ENCODE data around the gene ZFP36L2.

ZFP36L2 gene

DNA sequence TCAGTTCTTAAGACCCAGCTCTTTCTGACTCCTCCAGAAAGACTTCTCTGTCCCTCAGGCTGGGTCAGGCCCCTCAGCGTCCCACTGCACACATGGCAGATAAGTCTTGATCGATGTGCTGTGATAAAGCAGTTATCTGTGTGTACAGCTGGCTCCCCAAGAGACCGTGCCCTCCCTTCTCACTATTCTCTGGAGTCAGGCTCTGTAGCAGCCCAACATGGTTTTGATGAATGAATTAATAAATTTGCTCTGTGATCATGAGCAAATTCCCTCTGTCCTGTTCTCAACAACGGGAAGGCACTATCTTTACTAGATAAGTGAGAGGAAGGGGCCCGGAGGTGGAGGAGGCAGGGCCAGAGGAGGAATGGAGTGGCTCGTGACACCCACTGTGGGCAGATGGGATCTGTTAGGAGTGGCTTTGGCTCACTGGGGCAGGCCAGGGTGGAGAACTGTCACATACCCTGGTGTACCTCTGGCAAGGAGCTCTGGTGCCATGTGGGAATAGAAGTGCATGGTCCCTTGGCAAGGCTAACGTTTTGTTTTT, 48.3 kb downstream of the ZFP36L2 start:
- DNase-seq (ENCODE audit: extremely low read depth, insufficient read length): no peak
- Histone ChIP-seq H3K4me3 (replicated peaks; ENCODE audit: low read depth, low read length) (no peak overlapping the region), H3K36me3 (ENCODE audit: control insufficient read depth, insufficient read depth, low read length) (no peaks in the 10 kb centered on the region)

GRCh38 chr2:43176449-43176848, 50.0 kb downstream of the ZFP36L2 start:
- TF ChIP-seq, protein P1, sequence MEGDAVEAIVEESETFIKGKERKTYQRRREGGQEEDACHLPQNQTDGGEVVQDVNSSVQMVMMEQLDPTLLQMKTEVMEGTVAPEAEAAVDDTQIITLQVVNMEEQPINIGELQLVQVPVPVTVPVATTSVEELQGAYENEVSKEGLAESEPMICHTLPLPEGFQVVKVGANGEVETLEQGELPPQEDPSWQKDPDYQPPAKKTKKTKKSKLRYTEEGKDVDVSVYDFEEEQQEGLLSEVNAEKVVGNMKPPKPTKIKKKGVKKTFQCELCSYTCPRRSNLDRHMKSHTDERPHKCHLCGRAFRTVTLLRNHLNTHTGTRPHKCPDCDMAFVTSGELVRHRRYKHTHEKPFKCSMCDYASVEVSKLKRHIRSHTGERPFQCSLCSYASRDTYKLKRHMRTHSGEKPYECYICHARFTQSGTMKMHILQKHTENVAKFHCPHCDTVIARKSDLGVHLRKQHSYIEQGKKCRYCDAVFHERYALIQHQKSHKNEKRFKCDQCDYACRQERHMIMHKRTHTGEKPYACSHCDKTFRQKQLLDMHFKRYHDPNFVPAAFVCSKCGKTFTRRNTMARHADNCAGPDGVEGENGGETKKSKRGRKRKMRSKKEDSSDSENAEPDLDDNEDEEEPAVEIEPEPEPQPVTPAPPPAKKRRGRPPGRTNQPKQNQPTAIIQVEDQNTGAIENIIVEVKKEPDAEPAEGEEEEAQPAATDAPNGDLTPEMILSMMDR (IDR thresholded peaks at IDR 0.05; ENCODE audit: insufficient read depth, low read length, poor library complexity, severe bottlenecking): no peak
- Histone ChIP-seq H3K27me3 (replicated peaks; ENCODE audit: control insufficient read depth, insufficient read depth, low read length) (no peaks in the 10 kb centered on the region), H3K36me3 (ENCODE audit: control insufficient read depth, insufficient read depth, low read length) (no peaks in the 10 kb centered on the region), H3K4me3 (replicated peaks; ENCODE audit: low read depth, low read length) (no peak overlapping the region)
- no peak for DNase-seq (ENCODE audit: extremely low read depth, insufficient read length)

More for the DNA sequence above, 48.3 kb downstream of the ZFP36L2 start:
- TF ChIP-seq, protein P1 (IDR thresholded peaks at IDR 0.05; ENCODE audit: insufficient read depth, low read length, poor library complexity, severe bottlenecking): no peak
- no peaks in the 10 kb centered on the region for H3K27me3 ChIP-seq (replicated peaks; ENCODE audit: control insufficient read depth, insufficient read depth, low read length)

DNA sequence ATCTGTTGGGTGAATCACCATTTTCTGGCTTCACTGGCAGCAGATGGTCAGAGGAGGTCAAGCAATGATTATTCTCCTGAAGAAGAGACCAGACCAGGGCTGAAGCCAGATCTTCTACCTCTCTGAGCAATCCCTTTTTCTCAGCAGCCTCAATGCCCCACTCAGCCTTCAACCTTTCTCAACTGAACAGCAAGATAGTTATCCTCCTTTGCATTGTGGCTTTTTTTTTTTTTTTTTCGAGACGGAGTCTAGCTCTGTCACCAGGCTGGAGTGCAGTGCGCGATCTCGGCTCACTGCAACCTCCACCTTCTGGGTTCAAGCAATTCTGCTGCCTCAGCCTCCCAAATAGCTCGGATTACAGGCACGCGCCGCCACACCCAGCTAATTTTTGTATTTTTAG, 50.5 kb downstream of the ZFP36L2 start:
- TF ChIP-seq, protein P1 (IDR thresholded peaks at IDR 0.05; ENCODE audit: insufficient read depth, low read length, poor library complexity, severe bottlenecking): no peak
- Histone ChIP-seq H3K4me3 (replicated peaks; ENCODE audit: low read depth, low read length) (no peak overlapping the region), H3K27me3 (replicated peaks; ENCODE audit: control insufficient read depth, insufficient read depth, low read length) (no peaks in the 10 kb centered on the region), H3K36me3 (ENCODE audit: control insufficient read depth, insufficient read depth, low read length) (no peaks in the 10 kb centered on the region)
- no peak for DNase-seq (ENCODE audit: extremely low read depth, insufficient read length)

DNA sequence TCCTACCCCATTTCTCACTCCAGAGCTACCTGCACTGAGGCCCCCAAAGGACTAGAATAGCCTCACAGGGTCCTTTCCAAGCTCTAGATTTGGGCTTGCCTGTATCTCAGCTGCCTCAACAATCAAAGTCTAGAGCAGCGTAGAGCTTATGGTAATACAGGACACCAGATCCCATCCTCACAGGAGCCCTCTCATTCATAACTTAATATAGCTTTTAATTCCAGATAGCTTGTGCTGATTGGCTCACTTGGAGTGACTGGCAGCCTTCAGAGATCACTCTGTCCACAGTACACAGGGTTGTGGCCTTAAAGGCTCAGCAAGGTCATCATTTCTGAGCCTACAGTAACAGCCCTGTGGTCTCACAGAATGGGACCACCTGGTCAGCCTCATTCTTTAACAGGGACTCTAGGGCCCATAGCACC, 51.4 kb downstream of the ZFP36L2 start:
- DNase-seq (ENCODE audit: extremely low read depth, insufficient read length): no peak
- no peak overlapping the region for H3K4me3 ChIP-seq (replicated peaks; ENCODE audit: low read depth, low read length)

DNA sequence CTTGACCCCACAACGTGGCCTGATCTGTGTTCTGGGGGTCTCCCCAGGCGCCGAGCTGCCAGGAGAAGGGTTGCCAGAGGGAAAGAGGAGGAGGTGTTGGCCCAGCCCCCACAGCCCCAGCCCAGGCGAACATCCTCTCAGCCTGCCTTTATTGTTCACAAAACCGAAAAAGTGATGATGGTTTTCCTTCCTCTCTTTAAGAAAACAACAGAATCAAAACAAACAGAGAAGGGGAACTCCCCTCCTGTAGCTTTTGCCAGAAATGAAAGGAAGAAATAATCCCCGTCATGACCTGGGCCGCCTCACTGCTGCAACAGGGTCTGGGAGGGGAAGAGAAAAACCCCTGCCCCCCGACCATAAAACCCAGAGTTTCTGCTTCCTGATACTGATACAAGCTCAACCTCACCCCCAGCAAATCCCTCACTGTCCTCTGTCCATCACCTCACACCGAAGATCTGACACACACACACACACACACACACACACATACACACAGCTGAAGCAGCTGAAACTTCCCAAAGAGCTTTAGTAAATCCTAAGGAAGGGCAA, 52.0 kb downstream of the ZFP36L2 start:
- TF ChIP-seq, protein P1 (IDR thresholded peaks at IDR 0.05; ENCODE audit: insufficient read depth, low read length, poor library complexity, severe bottlenecking): no peak
- no peaks in the 10 kb centered on the region for H3K27me3 ChIP-seq (replicated peaks; ENCODE audit: control insufficient read depth, insufficient read depth, low read length)
- peak; percentile 73 for DNase-seq (ENCODE audit: extremely low read depth, insufficient read length)
- peak overlapping the region; percentile 27 for H3K4me3 ChIP-seq (replicated peaks; ENCODE audit: low read depth, low read length)
- H3K36me3 ChIP-seq (ENCODE audit: control insufficient read depth, insufficient read depth, low read length): no peaks in the 10 kb centered on the region

More for the DNA sequence above, 51.4 kb downstream of the ZFP36L2 start:
- Histone ChIP-seq H3K27me3 (replicated peaks; ENCODE audit: control insufficient read depth, insufficient read depth, low read length) (no peaks in the 10 kb centered on the region), H3K36me3 (ENCODE audit: control insufficient read depth, insufficient read depth, low read length) (no peaks in the 10 kb centered on the region)
- TF ChIP-seq, protein P1 (IDR thresholded peaks at IDR 0.05; ENCODE audit: insufficient read depth, low read length, poor library complexity, severe bottlenecking): no peak

Data from GM06990 (cell line).